SH-SY5Y (cell line): Measurements from ENCODE around the gene ASPRV1.

Experiments used
- GATA2 ChIP-seq: IDR thresholded peaks from 2 replicates; pipeline ENCODE4 v1.6.1; 2011; ENCODE audit warnings: mild to moderate bottlenecking, low read depth, low read length
- GATA3 ChIP-seq: IDR thresholded peaks from 2 replicates; pipeline ENCODE4 v1.6.1; 2011; ENCODE audit warnings: low read depth, mild to moderate bottlenecking, low read length, moderate library complexity

DNA sequence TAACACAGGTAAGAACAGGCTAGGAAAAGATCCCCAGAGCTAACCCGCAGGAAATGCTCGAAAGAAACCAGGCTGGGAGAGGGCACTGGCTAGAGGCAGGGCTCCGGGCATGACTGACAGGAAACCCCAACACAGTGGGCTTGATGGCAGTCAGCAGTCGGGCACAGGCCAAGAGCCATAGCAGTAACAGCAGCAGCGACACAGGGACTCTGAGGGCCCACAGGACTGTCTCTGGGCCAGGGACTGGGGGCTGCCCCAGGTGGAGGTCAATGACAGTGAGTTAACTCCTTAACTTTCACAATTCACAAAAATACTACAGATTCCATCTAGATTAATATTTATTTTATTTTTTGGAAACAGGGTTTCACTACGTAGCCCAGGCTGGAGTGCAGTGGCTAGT, 37.3 kb upstream of the ASPRV1 start:
- TF ChIP-seq GATA2 (no peak), GATA3 (no peak)
